Activated CD4-positive, CD25-positive, alpha-beta regulatory T cell (primary cell): Measurements from ENCODE around the gene PLA2G4E.
A peak's percentile ranks its signal among the peaks of the same experiment; 100 is the strongest.

Source experiments
- DNase-seq, 4 experiments: peaks; one replicate each; lab custom pipeline; 2025; lab: John Stamatoyannopoulos, UW

PLA2G4E gene

DNA sequence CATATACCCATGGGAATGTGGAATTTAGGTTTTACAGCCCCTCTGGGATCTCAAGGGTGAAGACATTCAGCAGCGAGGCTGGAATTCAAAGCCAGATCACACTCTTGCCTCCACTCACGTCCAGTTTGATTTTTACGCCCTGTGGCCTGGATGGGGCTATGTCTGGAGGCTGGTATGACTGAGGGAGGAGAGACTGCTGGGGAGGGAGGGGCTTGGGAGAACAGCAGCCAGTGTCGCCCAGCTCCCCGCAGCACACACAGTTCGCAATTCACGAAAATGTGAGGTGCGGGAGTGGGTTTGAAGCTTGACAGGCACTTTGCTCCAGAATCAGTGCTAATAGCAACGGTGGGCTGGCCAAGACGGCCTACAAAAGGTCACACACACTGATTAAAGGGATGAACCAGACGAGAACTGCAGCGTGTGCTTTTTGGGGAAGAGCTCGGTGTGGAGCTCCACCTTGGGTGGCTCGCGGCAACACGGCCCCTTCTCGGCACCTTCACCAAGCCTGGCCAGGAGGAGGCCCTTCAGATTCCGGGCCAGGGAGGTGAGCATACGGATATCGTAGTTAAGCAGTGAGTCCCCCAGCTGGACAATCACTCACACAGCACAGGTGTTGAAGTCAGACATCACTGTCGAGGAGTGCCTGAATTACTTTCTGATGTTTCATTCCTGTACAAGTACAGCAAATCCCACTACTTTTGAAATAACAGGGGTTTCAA lies 64.9 kb downstream of the PLA2G4E start:
- no peak for DNase-seq

DNA sequence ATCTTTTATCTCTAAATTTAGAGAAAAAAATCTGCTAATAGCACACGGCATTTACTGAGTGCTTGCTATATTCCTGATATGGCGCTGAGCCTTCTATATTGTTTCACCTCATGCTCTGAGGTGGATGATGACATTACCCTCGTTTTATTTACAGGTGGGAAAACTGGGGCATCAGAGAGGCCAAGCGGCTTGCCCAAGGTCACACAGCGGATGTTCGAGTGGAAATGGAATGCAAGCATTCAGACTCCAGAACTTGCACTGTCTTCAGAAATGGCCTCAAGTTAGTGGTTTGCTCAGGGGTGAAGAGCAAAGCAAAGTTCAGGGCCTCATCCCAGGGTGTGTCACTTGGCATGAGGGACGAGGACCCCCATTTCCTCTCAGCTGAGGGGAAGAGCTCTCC lies 65.7 kb downstream of the PLA2G4E start:
- DNase-seq, result no peak

DNA sequence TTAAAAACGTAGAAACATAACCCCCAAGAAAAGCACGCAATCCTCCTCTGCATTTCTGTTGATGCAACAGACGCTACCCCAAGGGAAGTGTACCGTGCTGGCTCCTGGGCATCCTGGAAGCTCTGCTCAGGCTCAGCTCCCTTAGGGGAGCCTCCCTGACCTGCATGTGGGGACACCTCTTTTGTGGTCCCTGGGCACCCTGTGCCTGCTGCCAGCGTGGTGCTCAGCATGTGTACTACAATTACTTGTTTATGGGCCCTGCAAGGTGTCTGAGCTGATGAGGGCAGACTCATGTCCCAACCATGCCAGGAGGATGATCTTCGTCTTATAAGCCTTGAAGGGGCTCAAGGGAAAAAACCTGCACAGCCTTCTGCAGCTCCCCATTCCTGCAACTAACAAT lies 66.8 kb downstream of the PLA2G4E start:
- no peak for DNase-seq

DNA sequence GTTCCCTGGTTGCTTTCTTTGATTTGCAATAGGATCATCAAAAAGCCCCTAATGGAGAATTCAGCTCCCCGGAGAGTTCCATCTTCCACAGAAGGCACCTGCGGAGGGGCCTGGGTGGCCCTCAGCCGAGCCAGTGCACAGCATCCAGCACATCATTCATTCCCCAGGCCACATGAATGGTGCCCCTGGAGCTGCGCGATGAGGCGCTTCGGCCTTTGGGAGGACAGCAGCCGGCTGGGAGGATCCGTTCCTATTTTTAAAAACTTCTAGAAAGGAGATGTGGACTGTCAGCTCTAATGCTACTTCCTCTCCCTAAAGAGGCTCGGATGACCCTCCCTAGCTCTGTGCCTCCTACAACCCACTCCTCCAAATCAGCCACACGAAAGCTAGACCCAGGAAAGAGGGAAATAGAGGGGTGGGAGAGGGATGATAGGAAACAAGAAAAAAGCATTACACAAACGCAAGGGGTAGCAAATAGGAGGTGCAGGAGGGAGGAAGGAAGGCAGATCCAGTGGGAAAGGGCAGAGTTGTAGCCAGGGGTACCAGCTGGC lies 68.8 kb downstream of the PLA2G4E start:
- DNase-seq, result no peak

DNA sequence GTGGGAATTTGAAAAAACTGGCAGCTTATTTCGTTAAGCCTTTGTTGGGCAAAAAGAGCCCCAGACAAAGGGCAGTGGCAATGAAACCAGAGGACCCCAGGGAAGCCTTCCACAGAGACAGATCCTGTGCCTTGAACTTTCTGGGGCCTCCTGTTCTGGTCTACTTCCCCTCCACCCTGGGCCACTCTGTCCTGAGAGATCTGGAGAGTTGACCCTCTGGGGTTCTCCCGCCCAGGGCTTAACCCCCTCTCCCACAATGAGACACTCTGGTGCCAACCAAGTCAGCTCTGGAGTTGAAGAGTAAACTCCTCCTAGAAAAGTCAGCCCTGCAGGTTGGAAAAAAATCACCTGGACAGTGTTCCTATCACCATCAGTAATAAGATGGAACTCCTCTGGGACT lies 69.3 kb downstream of the PLA2G4E start:
- DNase-seq, result no peak

DNA sequence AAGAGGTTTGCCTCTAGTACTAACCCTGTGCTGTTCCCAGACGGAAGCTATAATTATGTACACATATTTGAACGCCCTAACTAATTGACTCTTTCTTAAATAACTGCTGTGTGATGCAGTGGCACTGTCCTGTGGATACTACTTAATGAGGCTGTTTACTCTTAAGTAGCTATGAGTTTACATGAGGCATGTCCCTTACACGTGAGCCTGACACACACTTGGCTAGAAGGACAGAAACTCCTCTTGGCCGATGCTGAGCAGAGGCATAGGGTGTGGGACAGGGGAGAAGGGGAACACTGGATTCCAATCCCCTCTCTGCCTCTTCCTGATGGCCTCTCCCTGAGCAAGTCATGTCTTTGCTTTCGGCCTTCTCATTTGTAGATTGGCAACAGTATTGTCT lies 70.4 kb downstream of the PLA2G4E start:
- DNase-seq, result no peak

DNA sequence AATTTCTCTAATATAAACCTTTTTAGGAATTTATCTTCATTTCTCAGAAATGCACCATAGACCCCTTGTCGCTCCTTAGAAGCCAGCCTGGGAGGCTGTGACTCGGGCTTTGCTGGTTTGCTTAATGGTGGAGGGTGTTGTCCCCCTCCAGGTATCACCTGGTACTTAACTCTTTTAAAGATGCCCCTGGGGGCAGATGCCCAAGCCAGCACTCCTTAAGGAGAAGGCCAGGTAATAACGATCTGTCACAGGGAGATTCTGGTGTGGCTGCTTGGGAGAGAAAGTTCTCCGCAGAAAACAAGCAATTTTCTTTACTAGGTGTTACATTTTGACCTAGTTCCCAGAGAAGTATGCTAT lies 70.7 kb downstream of the PLA2G4E start:
- DNase-seq, result no peak

DNA sequence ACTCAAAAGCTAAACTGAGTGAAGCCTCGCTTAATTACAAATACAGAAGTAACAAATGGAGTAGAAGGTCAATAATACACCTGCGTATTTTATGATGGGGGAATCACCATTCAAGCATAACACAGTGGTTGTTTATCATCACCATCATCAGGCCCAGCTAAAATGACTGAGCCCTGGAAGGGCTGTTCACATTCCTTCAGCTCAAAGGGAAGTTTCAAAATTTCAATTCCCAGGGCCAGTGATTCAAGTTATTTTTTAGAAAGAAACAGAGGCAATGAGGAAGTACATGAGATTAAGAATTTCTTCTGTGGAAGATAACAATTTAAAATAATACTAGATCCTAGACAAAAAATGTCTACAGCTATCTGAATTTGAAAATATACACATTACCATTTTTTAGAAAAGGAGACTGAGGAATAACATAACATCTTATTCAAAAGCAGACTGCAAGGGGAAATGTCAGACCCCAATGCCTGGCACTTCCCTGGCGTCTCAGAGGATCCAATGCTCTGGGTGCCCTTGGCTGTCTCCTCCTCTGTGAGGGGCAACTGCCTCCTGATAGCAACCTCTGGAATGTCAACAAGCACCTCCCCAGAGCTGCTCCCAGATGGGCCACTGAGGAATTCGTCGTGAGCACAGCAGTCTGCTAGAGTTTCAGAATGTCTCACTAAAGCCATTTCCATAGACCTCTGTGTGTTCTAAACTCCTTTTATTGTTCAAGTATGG lies 71.3 kb downstream of the PLA2G4E start:
- no peak for DNase-seq

DNA sequence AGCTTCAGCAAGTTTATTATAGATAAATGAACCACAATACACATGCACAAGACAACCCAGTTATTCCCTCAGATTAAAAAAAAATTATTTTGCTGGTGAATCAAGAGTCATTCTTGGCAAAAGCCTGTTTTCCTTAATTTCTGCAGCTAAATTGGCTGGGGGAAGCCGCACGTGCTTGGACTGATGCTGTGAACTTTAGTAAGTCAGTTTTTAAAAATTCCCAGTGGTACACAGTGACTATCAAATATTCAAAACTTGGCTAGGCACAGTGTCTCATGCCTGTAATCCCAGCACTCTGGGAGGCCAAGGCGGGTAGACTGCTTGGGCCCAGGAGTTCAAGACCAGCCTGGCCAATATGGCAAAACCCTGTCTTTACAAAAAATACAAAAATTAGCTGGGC lies 72.4 kb downstream of the PLA2G4E start:
- no peak for DNase-seq

DNA sequence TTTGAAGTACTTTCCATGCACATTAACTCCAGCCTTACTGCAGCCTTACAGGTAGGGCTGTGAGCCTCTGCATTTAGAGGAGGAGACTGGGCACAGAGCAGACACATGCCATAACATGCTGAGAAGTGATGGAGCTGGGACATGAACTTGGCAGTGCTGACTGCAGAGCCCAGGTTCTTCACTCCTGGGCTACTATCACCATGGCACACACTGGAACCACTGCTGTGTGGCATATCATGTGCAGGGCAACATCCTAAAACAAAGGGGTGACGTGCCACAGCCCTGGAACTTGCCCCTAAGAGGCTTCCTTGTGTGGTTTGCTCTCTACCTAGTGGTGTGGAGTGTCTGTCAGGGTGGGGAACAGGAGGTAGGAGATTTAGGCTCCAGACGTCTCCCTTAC lies 73.9 kb downstream of the PLA2G4E start:
- DNase-seq, result no peak

DNA sequence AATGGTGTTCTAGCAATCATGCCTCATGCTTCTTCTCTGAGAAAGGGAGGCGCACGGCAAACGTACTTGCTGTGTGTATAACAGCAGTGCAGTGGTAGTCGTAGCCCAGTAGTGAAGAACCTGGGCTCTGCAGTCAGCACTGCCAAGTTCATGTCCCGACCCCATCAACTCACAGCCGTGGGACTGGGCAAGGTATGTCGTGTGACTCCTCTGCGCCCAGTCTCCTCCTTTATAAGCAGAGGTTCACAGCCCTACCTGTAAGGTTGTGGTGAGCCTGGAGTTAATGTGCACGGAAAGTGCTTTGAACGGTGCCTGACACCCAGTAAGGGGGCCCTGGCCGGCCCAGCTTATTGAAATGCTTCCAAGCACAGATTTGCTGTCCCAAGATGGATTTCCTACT lies 75.1 kb downstream of the PLA2G4E start:
- DNase-seq, result no peak

DNA sequence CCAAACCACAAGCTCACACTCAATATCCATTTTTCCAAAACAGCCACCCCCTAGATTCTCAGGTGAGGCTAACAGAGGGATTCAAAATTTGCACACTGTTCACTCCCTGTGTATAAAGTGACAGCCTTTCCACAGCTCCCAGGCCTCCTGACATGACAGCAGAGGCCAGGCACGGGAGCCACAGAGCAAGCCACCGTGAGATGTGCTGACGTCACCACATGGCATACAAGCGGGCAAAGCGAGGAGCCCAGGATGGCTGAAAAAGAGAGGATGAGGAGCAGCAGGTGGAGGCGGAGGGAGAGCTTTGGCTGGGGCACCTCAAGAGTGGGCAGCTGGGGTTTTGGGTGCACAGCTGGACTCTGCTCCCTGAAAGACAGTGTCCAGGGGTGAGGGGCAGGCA lies 75.6 kb downstream of the PLA2G4E start:
- DNase-seq, result no peak

DNA sequence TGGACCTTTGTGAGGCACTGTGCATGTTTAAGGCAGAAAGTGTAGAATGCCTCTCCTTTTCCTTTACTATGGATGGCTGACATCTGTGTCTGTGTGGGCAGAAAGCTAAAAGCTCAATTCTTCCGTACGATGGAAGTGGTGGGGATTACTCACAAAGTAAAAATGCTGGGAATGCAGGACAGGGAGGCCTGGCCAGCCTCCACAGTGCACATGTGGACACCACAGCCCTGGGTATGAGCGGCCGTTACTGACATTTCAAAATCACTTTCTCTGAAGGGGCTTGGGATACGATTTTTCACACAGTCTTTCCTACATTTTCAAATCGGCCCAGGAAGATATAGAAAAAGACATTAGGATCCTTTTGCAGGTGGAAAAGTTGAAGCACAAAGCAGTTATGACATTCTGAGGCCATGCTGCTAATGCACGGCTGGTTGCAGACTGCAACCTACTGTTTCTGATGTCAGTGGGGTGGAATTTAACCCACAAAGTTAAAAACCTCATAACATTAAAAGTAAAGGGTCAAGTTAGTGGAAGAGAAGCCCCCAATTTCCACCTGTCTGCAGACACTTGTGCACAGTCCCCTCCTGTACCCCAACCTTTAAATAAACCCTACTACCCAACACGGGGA lies 76.4 kb downstream of the PLA2G4E start:
- DNase-seq, result no peak

DNA sequence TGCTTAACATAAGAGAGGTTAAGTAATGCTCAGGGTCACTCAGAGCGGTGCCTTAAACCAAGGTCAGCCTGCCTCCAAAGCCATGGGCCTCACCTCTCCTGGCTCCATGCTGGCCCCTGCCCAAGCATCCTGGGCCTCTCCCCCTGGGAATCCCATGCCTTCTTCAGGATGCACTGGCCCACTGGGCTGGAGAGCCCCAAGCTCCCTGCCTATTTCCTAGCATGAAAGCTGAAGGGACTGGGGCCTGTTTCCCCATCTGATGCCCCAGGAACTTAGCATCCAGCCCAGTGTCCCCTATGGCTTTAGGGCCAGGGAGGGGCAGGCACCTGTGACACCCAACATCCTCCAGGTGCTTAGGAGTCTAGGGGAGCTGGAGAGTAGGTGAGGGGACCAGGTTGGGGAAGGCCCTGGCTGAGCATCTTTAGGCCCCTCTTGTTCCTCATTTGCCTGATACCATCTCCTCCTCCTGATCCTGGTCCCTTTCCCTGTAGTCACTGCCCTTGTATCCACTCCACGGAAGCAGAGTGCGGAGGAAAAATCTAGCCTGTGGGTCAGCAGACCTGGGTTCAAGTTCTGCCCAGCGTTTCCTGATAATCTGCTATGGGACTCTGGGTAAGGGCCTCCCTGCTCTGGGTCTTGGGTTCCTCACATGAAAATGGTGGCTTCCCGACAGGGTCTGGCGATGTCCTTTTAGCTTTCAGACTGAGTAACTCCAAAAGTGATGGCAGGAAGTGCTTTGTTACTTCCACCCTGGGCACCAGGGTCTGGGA lies 77.1 kb downstream of the PLA2G4E start:
- no peak for DNase-seq

DNA sequence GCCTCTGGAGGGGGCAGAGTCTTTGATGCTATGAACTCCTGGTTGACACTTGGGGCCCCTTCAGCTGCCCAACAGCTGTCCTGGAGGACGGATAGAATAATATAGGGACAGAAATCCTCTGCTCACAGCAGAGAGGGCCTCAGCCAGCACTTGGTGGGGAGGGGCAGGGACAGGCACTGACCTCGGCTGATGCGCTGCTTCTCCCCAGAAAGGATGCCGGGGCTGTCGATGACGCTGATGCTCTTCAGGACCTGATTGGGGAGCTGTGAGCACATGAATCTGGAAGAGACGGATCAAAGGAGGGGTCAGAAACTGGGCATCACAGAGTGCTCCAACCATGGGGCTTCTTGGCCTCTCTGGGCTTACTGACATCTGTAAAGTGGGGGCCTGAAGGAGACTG lies 78.0 kb downstream of the PLA2G4E start:
- DNase-seq, result no peak

DNA sequence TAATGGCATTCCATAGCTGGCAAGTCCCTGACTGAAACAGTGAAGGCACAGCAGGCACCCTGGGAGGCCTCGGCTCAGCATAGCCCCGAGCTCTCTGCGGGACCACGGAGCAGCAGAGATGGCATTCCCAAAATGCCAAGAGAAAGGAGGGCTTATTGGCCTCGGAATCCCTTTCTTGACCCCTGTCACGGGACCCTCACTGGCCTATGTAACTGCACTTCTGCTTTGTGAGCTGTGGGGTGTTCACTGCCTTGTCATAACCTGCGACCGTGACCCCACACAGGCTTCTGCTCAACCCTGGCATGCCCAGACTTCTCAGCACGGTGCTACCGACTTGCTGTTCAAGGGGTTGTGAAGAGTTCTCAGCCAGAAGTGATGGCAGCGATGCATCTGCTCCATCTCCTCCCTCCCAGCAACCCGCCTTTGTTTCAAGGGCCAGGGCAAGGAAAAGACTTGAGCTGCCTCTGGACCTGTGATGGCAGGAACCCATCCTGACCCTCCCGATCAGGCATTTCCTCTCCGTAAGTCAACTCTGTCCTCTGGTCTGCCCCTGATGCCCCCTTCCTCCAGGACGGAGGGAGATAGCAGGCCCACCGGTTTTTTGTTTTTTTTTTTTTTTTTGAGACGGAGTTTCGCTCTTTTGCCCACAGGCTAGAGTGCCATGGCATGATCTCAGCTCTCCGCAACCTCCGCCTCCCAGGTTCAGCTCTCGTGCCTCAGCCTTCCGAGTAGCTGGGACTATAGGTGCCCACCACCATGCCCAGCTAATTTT lies 79.0 kb downstream of the PLA2G4E start:
- DNase-seq, result no peak

DNA sequence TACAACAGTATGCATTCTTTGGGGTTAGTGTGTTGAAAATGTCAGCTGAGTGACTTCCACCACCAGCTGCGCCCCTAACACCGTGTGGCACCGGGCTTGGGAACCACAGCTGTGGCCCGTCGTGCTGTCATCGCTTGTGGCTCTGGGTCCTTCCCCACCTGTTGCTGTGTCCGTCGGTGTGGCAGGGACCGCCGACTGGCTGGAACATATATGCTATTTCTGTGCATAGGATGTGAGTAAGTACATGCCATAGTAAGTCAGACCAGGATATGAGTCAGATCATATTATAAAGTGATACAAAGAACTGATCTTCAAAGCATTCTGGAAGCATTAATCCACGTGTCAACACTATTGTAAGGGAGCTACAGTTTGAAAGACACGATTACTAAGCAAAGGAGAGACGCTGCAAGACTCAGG lies 80.4 kb downstream of the PLA2G4E start:
- DNase-seq, result peak in 1 of 4 experiments; percentile 37

DNA sequence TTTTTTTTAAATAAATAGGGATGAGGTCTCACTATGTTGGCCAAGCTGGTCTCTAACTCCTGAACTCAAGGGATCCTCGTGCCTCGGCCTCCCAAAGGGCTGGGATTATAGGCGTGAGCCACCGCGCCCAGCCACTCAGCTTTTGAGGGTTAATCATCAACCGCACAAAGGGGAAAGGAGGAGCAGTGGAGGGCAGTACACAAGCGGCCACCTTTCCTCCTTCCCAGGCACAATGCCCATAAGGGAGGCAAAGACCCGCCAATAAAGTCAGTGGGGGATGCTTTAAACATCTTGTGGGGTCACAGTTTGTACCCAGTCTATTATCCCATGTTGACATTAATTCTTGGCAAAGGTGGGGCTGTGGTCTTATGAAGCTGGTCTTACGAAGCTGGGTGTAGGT lies 80.9 kb downstream of the PLA2G4E start:
- no peak for DNase-seq

DNA sequence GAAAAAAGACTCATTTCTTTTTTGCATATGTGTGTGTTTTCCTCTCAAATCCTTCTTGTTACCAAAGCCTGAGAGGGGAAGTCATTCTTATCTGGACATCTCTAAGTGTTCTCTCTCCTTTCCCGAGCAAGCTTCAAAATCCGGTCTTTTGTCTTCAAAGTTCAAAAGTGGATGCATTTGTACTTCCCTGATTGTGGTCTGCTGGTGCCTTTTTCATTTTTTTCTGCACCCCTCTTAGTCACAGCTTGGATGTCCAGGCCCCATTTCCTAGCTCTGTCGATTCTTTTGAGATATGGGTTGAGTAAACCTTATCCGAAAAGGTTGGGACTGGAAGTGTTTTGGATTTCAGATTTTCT lies 83.3 kb downstream of the PLA2G4E start:
- DNase-seq, result no peak

DNA sequence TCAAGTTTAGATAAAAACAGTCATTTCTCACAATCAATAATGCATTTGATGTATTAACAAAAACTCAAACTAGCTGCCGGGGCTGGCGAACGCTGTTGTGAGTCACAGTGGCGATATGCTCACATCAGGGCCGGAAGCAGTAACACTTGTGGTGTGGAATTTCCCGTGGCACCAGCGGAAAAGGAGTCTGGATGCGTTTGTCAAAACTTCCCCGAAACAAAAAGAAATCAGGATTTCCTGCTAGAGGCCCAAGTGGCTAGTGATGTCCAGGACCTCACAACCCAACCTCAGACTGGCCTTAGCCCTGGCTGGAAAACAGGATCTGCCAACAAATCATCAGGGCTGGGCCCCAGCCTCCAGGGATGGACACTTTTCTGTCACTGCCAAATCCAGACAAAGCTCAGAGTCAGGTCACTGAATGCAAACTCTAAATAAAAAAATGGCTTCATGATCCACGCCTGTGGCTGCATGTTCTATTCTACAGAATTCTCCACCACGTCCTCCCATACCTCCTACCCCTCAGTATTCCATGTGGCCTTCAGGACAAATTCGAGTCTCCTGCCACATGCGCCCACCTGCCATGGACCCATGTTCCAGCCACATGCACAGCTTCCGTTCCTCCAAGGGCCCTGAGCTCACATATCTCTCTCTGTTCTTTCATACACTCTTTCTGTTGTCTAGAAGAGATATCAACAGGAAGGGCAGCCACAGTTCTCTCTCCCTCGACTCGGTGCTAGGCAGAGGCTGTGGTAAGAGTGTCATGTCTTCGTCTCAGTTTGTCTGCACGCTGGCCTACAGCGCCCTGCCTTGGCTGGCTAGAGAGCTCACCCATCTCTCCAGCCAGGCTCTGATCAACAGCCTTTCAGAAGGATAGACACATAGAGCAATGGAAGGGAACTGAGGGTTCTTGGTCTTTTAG lies 83.9 kb downstream of the PLA2G4E start:
- DNase-seq, result peak; percentile 37 to 65 (median 54)

DNA sequence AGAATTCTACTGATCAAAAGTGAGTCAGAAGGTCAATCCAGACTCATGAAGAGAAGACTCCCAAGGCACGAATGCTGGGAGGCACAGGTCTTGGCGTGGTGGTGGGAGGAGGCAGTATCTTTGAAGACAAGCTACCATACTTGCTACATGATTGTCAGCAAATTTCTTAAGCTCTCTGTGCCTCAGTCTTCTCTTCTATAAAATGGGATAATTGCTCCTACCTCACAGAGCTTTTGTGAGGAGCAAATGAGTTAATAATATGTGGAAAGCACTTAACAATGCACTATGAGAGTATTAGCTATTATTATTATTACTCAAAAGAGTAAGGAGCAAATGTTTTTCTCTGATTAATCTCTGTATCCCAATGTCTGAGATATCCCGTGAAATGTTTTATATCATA lies 84.7 kb downstream of the PLA2G4E start:
- no peak for DNase-seq
